NB4 (cell line): ENCODE results near the gene TMED10.

Source experiments
- DNase-seq: peaks from one replicate; pipeline ENCODE4 v3.0.0; 2010; ENCODE audit warnings: low read depth
- H3K4me3 ChIP-seq: one replicate; pipeline ENCODE4 v1.5.1; 2011; ENCODE audit warnings: mild to moderate bottlenecking, low read depth, low read length, moderate library complexity
- MYC ChIP-seq: IDR thresholded peaks from 2 replicates; pipeline ENCODE4 v1.6.1; 2011; ENCODE audit warnings: low read depth, low read length
- POLR2A ChIP-seq: IDR thresholded peaks from 2 replicates; pipeline ENCODE4 v1.6.1; 2011; ENCODE audit warnings: mild to moderate bottlenecking; ENCODE audit not compliant: insufficient read length; ENCODE audit errors: extremely low read depth
- TF ChIP-seq, protein P1 (sequence below): IDR thresholded peaks from 2 replicates; pipeline ENCODE4 v1.6.1; 2011; ENCODE audit warnings: low read depth, low read length
- TF ChIP-seq, protein P2 (sequence below): IDR thresholded peaks from one replicate; pipeline ENCODE4 v1.5.1; 2012; ENCODE audit warnings: low read depth, low read length

The TMED10 gene

DNA sequence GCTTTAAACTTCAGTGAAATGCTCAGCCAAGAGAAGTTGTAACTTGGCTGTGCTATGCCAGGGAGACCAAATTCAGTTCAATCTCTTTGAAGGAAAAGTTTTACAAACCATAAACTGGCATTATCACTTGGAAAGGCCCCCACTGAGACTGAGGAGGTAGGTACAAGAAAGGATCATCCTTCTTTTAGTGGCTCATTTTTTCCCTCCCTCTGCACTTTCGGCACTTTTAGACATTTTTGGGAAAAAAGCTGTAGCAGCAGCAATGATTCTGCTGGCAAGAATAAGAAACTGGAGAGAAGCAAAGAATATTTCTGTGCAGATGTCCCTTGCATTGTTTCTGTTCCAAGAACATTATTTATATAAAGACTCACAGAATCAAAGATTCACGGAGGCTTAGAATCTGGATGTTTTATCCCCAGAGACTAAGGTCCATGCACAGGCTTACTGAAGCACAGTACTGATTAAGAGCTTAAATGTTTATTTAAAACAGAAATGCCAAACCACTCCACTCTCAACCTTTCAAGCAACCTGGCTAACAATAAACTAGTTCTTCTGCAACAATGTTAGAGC lies 94.7 kb downstream of the TMED10 start:
- TF ChIP-seq, protein P1, sequence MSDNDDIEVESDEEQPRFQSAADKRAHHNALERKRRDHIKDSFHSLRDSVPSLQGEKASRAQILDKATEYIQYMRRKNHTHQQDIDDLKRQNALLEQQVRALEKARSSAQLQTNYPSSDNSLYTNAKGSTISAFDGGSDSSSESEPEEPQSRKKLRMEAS = no peak
- TF ChIP-seq POLR2A = no peak
- no peak for TF ChIP-seq MYC
- TF ChIP-seq, protein P2, sequence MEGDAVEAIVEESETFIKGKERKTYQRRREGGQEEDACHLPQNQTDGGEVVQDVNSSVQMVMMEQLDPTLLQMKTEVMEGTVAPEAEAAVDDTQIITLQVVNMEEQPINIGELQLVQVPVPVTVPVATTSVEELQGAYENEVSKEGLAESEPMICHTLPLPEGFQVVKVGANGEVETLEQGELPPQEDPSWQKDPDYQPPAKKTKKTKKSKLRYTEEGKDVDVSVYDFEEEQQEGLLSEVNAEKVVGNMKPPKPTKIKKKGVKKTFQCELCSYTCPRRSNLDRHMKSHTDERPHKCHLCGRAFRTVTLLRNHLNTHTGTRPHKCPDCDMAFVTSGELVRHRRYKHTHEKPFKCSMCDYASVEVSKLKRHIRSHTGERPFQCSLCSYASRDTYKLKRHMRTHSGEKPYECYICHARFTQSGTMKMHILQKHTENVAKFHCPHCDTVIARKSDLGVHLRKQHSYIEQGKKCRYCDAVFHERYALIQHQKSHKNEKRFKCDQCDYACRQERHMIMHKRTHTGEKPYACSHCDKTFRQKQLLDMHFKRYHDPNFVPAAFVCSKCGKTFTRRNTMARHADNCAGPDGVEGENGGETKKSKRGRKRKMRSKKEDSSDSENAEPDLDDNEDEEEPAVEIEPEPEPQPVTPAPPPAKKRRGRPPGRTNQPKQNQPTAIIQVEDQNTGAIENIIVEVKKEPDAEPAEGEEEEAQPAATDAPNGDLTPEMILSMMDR = no peak
- no peak for DNase-seq
- no peak overlapping the region for H3K4me3 ChIP-seq
